Endodermal cell (in vitro differentiated cells): ENCODE data around the gene ABCA7. TPM values are rescaled to one million over a fixed set of nuclear protein-coding genes. Genes with fewer than 3 reads are reported as not detected.
A peak's percentile ranks its signal among the peaks of the same experiment; 100 is the strongest.

Source experiments
- DNase-seq: peaks from one replicate; pipeline ENCODE4 v3.0.0-alpha.2; 2017
- H3K27ac ChIP-seq: 2 replicates; pipeline ENCODE4 v1.5.1; 2013; ENCODE audit warnings: mild to moderate bottlenecking, low read depth, low read length, moderate library complexity
- H3K27me3 ChIP-seq: 2 replicates; pipeline ENCODE4 v1.6.1; 2013; ENCODE audit warnings: mild to moderate bottlenecking, low read length, moderate library complexity; ENCODE audit not compliant: insufficient read depth, control insufficient read depth, poor library complexity, severe bottlenecking
- H3K36me3 ChIP-seq: 2 replicates; pipeline ENCODE4 v1.7.0; 2013; ENCODE audit warnings: mild to moderate bottlenecking, low read length, moderate library complexity; ENCODE audit not compliant: control insufficient read depth, insufficient read depth
- H3K4me1 ChIP-seq: one replicate; pipeline ENCODE4 v1.7.0; 2013; ENCODE audit warnings: low read length; ENCODE audit not compliant: control insufficient read depth, insufficient read depth
- H3K4me3 ChIP-seq: 2 replicates; pipeline ENCODE4 v1.5.1; 2013; ENCODE audit warnings: mild to moderate bottlenecking, low read length, moderate library complexity
- H3K9ac ChIP-seq: 2 replicates; pipeline ENCODE4 v1.6.1; 2013; ENCODE audit warnings: mild to moderate bottlenecking, low read length, moderate library complexity; ENCODE audit not compliant: poor library complexity, severe bottlenecking; ENCODE audit errors: extremely low read depth
- H3K9me3 ChIP-seq: 2 replicates; pipeline ENCODE4 v1.6.1; 2013; ENCODE audit warnings: mild to moderate bottlenecking, low read length, moderate library complexity; ENCODE audit not compliant: control insufficient read depth
- H3K27ac Mint-ChIP-seq: 2 replicates; pipeline ENCODE4 v1.8.0; 2020; ENCODE audit warnings: mixed read lengths
- H3K27me3 Mint-ChIP-seq: 2 replicates; pipeline ENCODE4 v1.8.0; 2021; ENCODE audit warnings: mild to moderate bottlenecking, mixed read lengths; ENCODE audit not compliant: insufficient read depth
- H3K36me3 Mint-ChIP-seq: 2 replicates; pipeline ENCODE4 v1.8.0; 2020; ENCODE audit warnings: low read depth, mixed read lengths
- H3K4me1 Mint-ChIP-seq: 2 replicates; pipeline ENCODE4 v1.8.0; 2020; ENCODE audit warnings: mixed read lengths
- H3K4me3 Mint-ChIP-seq: 2 replicates; pipeline ENCODE4 v1.8.0; 2020; ENCODE audit warnings: mild to moderate bottlenecking, moderate library complexity, mixed read lengths
- H3K9me3 Mint-ChIP-seq: 2 replicates; pipeline ENCODE4 v1.8.0; 2020; ENCODE audit warnings: mild to moderate bottlenecking, mixed read lengths
- WGBS, 2 experiments: methylation state at CpG; one replicate each; pipeline versions ENCODE4 v1.1.5 to v1.1.7; 2013; ENCODE audit warnings: missing lambda C conversion rate in 2 of 2, mixed read lengths in 1 of 2; ENCODE audit not compliant: insufficient coverage in 1 of 2, insufficient read length in 1 of 2; 5-methylcytosine and 5-hydroxymethylcytosine counted together
- total RNA-seq, 2 donors: library from RNA; stranded (reverse); fragmentation: NEBNext Ultra II Directional in 1 of 2; extraction: Animal tissue kit (Norgen Biotek cat#: 25700) in 1 of 2; gene quantifications; 2 replicates in 1 of 2; 3 replicates in 1 of 2; pipeline ENCODE4 v1.2.1, GENCODE V29; 2021
- TF ChIP-seq, protein P1 (sequence below): fragments of 200-600 bp; sonication (generic); conservative IDR thresholded peaks from 2 replicates; pipeline ENCODE4 v1.5.0; 2021; ENCODE audit warnings: antibody characterized with exemption, mild to moderate bottlenecking

The ABCA7 gene
- total RNA-seq, 2 donors from 2014 or later, result 67.2 to 68.7 TPM

- TF ChIP-seq, protein P1, sequence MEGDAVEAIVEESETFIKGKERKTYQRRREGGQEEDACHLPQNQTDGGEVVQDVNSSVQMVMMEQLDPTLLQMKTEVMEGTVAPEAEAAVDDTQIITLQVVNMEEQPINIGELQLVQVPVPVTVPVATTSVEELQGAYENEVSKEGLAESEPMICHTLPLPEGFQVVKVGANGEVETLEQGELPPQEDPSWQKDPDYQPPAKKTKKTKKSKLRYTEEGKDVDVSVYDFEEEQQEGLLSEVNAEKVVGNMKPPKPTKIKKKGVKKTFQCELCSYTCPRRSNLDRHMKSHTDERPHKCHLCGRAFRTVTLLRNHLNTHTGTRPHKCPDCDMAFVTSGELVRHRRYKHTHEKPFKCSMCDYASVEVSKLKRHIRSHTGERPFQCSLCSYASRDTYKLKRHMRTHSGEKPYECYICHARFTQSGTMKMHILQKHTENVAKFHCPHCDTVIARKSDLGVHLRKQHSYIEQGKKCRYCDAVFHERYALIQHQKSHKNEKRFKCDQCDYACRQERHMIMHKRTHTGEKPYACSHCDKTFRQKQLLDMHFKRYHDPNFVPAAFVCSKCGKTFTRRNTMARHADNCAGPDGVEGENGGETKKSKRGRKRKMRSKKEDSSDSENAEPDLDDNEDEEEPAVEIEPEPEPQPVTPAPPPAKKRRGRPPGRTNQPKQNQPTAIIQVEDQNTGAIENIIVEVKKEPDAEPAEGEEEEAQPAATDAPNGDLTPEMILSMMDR, result no peak
- Mint-ChIP-seq H3K4me1 (peaks cover 7% of the 10 kb centered on the region), H3K27me3 (peaks cover 1% of the 10 kb centered on the region), H3K4me3 (peak overlapping the region; percentile 89), H3K36me3 (no peaks in the 10 kb centered on the region), H3K27ac (peak overlapping the region; percentile 35), H3K9me3 (no peaks in the 10 kb centered on the region)
- H3K27ac ChIP-seq, result no peak overlapping the region
- peak overlapping the region; percentile 92 for H3K4me3 ChIP-seq
- H3K9me3 ChIP-seq, result no peaks in the 10 kb centered on the region
- peaks cover 8% of the 10 kb centered on the region for H3K36me3 ChIP-seq
- no peak overlapping the region for H3K9ac ChIP-seq
- 87 to 91% methylated on average over 9 to 17 of the region's 17 CpGs for WGBS, 2 experiments
- H3K27me3 ChIP-seq, result no peaks in the 10 kb centered on the region
- DNase-seq, result no peak
- H3K4me1 ChIP-seq, result peaks cover 13% of the 10 kb centered on the region
Observed at GRCh38 chr19:1018932-1019615, 20.8 kb upstream of the ABCA7 start.

DNA sequence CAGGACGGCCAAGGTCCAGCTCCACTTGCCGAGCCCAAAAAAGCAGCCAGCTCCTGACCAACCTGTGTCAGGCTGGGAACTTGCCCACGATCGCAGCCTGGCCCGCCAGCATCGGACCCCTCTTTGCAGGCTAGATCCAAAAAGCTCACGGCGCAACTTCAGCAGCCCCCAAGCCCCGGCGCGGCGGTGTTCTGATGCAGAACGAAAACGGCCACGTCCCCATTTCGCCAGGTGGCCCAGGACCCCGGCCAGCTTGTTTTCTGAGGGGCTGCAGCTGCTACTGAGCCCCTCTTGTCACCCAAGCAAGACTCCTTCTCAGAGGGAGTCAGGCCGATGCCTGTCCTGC, 20.3 kb upstream of the ABCA7 start:
- 86 to 89% methylated on average over 12 to 18 of the region's 18 CpGs for WGBS, 2 experiments
- peaks cover 1% of the 10 kb centered on the region for H3K27me3 Mint-ChIP-seq
- H3K36me3 Mint-ChIP-seq, result no peaks in the 10 kb centered on the region
- DNase-seq, result no peak
- H3K4me3 Mint-ChIP-seq, result peak overlapping the region; percentile 89
- Histone ChIP-seq H3K36me3 (peaks cover 8% of the 10 kb centered on the region), H3K27me3 (no peaks in the 10 kb centered on the region), H3K27ac (no peak overlapping the region), H3K4me1 (peaks cover 13% of the 10 kb centered on the region), H3K9me3 (no peaks in the 10 kb centered on the region), H3K9ac (peak overlapping the region; percentile 93), H3K4me3 (peak overlapping the region; percentile 92)
- H3K27ac Mint-ChIP-seq, result no peak overlapping the region
- H3K4me1 Mint-ChIP-seq, result peaks cover 7% of the 10 kb centered on the region
- H3K9me3 Mint-ChIP-seq, result no peaks in the 10 kb centered on the region
- TF ChIP-seq, protein P1, result no peak

GRCh38 chr19:1019980-1020867, 19.7 kb upstream of the ABCA7 start:
- H3K27ac Mint-ChIP-seq, result peak overlapping the region; percentile 90
- Histone ChIP-seq H3K9me3 (no peaks in the 10 kb centered on the region), H3K36me3 (peaks cover 8% of the 10 kb centered on the region), H3K9ac (peak overlapping the region; percentile 93), H3K4me3 (peak overlapping the region; percentile 92), H3K27me3 (no peaks in the 10 kb centered on the region), H3K4me1 (peaks cover 13% of the 10 kb centered on the region), H3K27ac (peak overlapping the region; percentile 99)
- peak overlapping the region; percentile 89 for H3K4me3 Mint-ChIP-seq
- H3K4me1 Mint-ChIP-seq, result peaks cover 7% of the 10 kb centered on the region
- DNase-seq, result no peak
- peaks cover 1% of the 10 kb centered on the region for H3K27me3 Mint-ChIP-seq
- WGBS, 2 experiments, result 6 to 12% methylated on average over 22 to 60 of the region's 60 CpGs
- no peaks in the 10 kb centered on the region for H3K9me3 Mint-ChIP-seq
- TF ChIP-seq, protein P1, result no peak
- H3K36me3 Mint-ChIP-seq, result no peaks in the 10 kb centered on the region
